ENCODE data around the gene MBOAT7.
"Not testable (repeated sequence)": the region's sequence is repeated elsewhere in the genome, so short reads cannot be mapped to it uniquely, and the experiment has no call there.

Gene MBOAT7

GRCh38 chr19:54189735-54190502, 539 bp upstream of the MBOAT7 start:
- peak; percentile 97 for DNase-seq (ENCODE audit: low read depth, low spot score)

- DNase-seq (ENCODE audit: low read depth, low spot score) = no peak
Observed at GRCh38 chr19:54188215-54188871, 1.0 kb downstream of the MBOAT7 start.

DNA sequence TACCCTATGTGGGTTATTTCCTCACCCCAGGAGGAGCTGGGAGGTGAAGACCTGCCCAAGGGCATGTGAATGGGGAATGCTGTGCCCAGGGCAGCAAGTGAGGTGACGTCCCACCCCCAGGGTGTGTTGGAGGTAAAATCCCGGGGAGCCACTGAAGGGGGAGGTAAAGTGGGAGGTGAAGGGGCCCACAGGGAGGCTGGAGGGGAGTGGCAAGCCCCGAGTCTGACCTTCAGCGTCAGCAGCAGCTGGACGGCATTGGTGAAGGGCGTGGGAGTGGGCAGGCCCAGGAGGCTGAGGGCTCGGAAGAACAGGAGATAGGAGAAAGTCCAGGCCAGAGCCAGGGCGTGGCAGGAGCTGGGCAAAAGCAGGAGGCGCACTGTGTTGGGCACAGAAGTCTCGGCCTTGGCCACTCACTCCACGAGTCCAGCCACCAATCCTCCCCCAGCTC, 2.4 kb downstream of the MBOAT7 start:
- DNase-seq (ENCODE audit: low read depth, low spot score) = no peak

DNA sequence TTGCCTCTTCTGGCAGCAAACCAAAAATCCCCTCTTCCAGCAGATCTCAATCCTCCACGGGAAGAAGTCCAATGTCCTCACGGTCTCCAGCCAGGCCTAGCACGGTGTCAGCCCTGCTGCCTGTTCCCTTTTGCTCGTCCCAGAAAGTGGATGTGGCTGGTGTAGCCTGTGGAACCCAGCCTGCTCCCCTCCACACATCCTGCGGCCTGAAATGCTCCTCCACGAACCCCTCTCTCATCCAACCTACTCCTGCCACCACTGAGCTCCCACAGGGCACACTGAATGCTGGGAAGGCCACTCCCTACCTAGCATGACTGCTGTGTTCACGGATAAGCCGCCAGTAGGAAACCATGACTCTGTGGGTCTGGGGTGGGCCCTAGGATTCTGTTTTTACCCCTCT, 3.0 kb downstream of the MBOAT7 start:
- no peak for DNase-seq (ENCODE audit: low read depth, low spot score)

GRCh38 chr19:54183431-54183830, 5.9 kb downstream of the MBOAT7 start:
- no peak for DNase-seq (ENCODE audit: low read depth, low spot score)

DNA sequence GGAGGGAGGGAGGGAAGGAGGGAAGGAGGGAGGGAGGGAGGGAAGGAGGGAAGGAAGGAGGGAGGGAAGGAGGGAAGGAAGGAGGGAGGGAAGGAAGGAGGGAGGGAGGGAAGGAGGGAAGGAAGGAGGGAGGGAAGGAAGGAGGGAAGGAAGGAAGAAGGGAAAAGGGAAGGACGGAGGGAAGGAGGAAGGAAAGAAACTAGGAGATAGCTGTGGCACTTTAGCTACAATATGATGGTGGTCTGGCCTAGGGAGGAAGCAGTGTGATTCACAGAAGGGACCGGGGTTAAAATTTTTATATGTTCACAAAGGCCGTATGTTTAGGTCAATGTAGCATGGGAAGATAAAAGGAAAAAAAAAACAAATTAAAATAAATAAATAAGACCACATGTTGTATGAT, 7.5 kb downstream of the MBOAT7 start:
- not testable (repeated sequence) for DNase-seq (ENCODE audit: low read depth, low spot score)

DNA sequence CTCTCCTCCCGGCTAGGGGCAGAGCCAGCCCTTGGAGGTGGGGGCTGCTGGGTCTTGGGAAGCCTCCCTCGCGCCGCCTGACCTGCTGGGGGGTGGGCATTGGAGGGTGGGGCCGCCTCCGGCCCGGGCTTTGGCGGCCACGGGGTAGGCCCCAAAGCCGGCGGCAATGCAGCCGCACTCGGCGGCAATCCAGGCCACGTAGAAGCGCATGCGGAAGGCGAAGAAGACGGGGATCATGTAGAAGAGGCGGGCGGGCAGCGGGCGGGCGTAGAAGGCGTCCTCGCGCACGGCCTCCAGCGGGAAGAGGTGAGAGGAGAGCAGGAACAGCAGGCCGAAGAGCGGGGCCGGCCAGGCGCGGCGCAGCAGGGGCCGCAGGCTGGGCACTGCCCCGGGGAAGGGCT, 8.7 kb downstream of the MBOAT7 start:
- DNase-seq (ENCODE audit: low read depth, low spot score) = no peak

GRCh38 chr19:54179921-54180461, 9.4 kb downstream of the MBOAT7 start:
- peak; percentile 90 for DNase-seq (ENCODE audit: low read depth, low spot score)

DNA sequence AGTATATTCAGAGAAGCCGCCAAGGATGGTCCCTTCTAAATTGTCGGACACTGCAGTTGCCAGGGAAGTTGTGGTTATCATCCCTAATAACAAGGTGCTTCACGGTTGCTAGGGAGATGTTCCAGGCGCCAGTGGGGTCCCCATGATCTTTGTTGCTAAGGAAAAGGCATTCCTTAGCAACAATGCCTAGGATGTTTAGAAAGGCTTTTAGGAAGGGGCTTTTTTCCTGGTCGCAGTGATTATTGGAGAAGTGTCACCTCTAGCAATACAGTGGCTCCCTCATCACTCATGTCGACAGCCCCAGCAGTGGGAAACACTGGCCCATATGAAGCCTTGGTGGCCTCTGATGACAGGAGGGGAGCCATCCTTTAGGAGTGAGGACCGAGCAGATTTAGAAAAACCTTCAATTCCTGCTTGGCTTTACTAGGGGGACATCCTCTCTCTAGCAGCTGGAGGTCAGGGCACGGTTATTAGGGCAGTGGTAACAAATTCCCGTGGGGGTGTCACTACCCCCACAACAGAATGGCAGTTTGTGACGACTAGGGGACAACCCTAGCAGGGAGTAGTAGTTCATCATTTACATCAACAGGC, 10.0 kb downstream of the MBOAT7 start:
- DNase-seq (ENCODE audit: low read depth, low spot score) = no peak

GRCh38 chr19:54178581-54179261, 10.7 kb downstream of the MBOAT7 start:
- DNase-seq (ENCODE audit: low read depth, low spot score) = no peak

DNA sequence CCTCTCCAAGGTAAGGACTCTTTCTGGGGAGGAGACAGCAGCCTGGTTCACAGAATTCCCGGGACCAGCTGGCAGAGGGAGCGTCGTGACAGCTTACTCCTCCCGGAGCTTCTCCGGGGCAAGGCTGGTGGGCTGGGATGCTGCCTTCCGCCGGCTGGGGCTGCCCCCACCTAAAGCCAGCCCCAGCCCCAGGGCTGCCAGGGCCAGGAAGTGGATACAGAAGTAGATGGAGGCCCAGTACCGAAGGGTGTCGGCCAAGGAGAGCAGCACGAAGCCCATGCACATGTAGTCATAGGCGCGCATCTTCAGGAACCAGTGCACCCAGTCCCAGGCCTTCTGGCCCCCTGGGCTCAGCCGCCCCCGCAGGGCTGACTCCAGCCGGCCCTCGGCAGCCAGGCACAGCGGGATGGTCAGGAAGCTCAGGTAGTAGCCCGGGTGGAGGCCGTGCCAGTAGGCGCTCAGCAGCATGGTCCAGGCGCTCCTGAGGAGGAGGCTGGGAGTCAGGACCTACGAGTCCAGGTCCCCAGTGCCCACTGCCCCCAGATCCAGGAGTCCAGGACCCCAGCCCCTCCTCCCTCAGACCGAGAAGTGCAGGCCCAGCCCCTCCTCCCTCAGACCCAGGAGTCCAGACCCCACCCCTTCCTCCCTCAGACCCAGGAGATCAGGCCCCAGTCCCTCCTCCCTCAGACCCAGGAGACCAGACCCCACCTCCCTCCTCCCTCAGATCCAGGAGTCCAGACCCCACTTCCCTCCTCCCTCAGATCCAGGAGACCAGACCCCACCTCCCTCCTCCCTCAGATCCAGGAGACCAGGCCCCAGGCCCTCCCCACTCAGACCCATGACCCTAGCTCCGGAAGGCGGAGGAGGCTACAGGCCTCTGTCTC, 15.2 kb downstream of the MBOAT7 start:
- no peak for DNase-seq (ENCODE audit: low read depth, low spot score)

DNA sequence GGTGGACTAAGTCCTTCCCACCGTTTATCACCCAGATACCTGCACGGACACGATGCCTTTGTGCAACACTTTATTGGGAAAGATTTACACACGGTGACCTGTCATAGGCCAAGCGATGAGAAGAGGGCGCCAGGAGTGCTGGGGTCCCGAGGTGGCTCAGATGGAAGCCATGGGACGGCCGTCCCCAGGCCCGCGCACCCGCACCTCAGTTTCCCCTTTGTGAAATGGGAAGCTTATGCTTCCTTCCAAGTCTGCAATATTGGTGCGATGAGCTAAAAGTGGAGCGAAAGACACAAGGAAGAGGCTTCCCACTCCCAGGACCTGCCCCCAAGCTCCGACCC, 16.1 kb downstream of the MBOAT7 start:
- no peak for DNase-seq (ENCODE audit: low read depth, low spot score)

DNA sequence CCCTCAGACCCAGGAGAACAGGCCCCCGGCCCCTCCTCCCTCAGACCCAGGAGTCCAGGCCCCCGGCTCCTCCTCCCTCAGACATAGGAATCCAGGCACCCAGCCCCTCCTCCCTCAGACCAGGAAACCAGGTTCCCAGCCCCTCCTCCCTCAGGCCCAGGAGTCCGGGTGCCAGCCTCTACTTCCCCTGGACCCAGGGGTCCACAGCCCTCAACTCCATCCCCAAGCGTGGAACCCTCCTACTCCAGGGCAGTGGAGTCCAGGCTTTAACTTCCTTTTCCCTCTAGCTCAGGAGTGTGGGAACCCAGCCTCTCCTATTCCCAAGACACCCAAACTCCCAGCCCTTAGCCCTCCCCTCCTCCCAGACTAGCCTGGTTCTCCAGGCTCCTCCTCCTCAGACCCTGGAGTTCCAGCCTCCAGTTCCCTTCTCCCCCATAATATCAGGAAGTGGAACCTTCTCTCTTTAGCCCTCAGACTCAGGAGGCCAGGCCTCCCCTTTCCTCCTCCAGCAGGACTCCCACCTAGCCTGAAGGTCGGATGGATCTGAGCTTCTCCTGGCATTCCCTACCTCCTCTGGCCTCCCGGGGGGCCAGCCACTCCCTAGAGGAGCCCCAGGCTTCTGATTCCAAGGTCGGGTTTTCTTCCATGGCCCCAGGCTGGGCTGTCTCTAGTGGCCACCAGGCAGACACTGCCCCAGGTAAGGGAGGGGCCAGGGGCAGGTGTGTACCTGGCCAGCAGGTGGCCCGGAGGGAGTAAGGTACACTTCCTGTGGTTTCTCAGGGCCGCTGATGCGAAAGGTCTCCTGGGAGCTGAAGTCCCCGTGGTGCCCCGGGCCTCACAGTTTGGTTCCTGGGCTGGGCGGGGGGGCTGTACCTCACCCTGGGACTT, 16.7 kb downstream of the MBOAT7 start, which contains the start of gene TMC4:
Gene TMC4 (minus strand): TSS at position 690 of the 888 bp plus-strand sequence. CDS start 43 bp downstream, at position 647.
- DNase-seq (ENCODE audit: low read depth, low spot score) = no peak

DNA sequence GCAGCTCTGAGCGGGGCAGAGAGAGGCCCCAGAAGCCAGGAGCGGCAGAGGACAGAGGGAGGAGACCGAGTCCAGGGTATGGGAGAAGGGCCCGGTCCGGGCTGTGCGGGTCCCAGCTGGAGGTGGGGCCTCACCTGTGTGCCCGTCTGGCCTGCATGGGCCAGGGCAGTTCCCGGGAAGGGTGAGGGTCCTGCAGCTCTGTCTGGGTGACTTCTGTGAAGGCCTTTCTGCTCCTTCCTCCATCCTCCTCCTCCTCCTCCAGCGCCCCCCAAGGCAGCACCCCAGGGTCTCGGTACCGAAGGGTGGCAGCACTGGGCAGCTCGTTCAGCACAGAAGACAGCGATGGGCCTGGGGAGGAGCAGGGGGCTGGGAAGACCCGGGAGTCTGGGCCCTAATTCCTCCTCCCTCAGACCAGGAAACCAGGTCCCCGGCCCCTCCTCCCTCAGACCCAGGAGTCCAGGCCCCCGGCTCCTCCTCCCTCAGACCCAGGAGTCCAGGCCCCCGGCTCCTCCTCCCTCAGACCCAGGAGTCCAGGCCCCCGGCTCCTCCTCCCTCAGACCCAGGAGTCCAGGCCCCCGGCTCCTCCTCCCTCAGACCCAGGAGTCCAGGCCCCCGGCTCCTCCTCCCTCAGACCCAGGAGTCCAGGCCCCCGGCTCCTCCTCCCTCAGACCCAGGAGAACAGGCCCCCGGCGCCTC, 17.5 kb downstream of the MBOAT7 start:
- not testable (repeated sequence) for DNase-seq (ENCODE audit: low read depth, low spot score)

GRCh38 chr19:54169149-54169740, 20.1 kb downstream of the MBOAT7 start:
- no peak for DNase-seq (ENCODE audit: low read depth, low spot score)

DNA sequence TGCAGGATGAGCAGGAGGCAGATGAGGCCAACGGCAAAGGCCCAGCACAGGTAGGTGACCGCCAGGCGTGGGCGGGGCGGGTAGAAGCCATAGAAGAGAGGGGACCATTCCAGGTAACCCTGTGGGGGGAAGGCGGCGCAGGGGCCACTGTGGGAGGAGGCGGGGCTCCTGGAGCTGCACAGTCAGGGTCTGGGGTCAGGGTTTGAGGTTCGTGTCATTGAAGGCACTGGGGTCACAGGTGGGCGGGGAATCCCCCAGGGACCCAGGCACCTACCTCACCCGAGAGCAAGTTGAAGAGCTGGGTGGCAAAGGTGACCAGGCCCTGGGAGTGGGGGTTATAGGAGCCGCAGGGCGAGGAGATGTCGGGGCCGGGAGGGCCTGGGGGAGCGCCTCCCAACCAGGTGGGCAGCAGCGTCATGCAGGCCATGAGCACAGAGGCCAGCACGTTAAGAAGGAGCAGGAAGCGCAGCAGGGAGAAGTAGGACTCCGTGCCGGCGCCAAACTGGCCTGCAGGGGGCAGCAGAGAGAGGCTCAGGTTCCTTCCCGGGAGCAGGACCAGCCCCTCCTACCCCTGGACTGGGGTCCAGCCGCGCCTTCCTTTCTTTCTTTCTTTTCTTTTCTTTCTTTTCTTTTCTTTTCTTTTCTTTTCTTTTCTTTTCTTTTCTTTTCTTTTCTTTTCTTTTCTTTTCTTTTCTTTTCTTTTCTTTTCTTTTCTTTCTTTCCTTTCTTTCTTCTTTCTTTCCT, 21.0 kb downstream of the MBOAT7 start:
- no peak for DNase-seq (ENCODE audit: low read depth, low spot score)

GRCh38 chr19:54165222-54165621, 24.2 kb downstream of the MBOAT7 start:
- DNase-seq (ENCODE audit: low read depth, low spot score) = no peak

- no peak for DNase-seq (ENCODE audit: low read depth, low spot score)
Observed at GRCh38 chr19:54164369-54165068, 24.9 kb downstream of the MBOAT7 start.
